H9 (cell line): ENCODE data around the gene USP4. TPM values are rescaled to one million over a fixed set of nuclear protein-coding genes. Genes with fewer than 3 reads are reported as not detected.
A peak's percentile ranks its signal among the peaks of the same experiment; 100 is the strongest.
"Not testable (repeated sequence)": the region's sequence is repeated elsewhere in the genome, so short reads cannot be mapped to it uniquely, and the experiment has no call there.

Source experiments
- DNase-seq: peaks from one replicate; pipeline ENCODE4 v3.0.0-alpha.2; 2017
- H2AFZ ChIP-seq: one replicate; pipeline ENCODE4 v1.6.1; 2013; ENCODE audit warnings: mild to moderate bottlenecking, low read length, control low read depth, moderate library complexity
- H2AK5ac ChIP-seq: 2 replicates; pipeline ENCODE4 v1.6.1; 2013; ENCODE audit warnings: low read length, control low read depth, mixed read lengths; ENCODE audit not compliant: insufficient read length
- H2BK120ac ChIP-seq: one replicate; pipeline ENCODE4 v1.6.1; 2013; ENCODE audit warnings: low read depth, mild to moderate bottlenecking, low read length, control low read depth, inconsistent platforms; ENCODE audit not compliant: poor library complexity, severe bottlenecking
- H2BK12ac ChIP-seq: 2 replicates; pipeline ENCODE4 v1.6.1; 2013; ENCODE audit warnings: low read length, control low read depth, mixed read lengths, low read depth; ENCODE audit not compliant: insufficient read length
- H2BK15ac ChIP-seq: 2 replicates; pipeline ENCODE4 v1.6.1; 2013; ENCODE audit warnings: low read depth, low read length, control low read depth
- H2BK20ac ChIP-seq: one replicate; pipeline ENCODE4 v1.6.1; 2013; ENCODE audit warnings: low read depth, mild to moderate bottlenecking, low read length, control low read depth, inconsistent platforms; ENCODE audit not compliant: poor library complexity, severe bottlenecking
- H2BK5ac ChIP-seq: 2 replicates; pipeline ENCODE4 v1.6.1; 2013; ENCODE audit warnings: low read length, control low read depth, mixed read lengths; ENCODE audit not compliant: insufficient read length
- H3K14ac ChIP-seq: 2 replicates; pipeline ENCODE4 v1.6.1; 2013; ENCODE audit warnings: low read length, control low read depth; ENCODE audit not compliant: insufficient read depth
- H3K18ac ChIP-seq: 2 replicates; pipeline ENCODE4 v1.6.1; 2013; ENCODE audit warnings: low read depth, mild to moderate bottlenecking, mixed read lengths, low read length, control low read depth; ENCODE audit not compliant: insufficient read length
- H3K23ac ChIP-seq: 2 replicates; pipeline ENCODE4 v1.6.1; 2013; ENCODE audit warnings: low read length, control low read depth, mixed read lengths, low read depth; ENCODE audit not compliant: insufficient read length
- H3K23me2 ChIP-seq: 2 replicates; pipeline ENCODE4 v1.6.1; 2013; ENCODE audit warnings: low read depth, mild to moderate bottlenecking, mixed read lengths, low read length, control low read depth; ENCODE audit not compliant: insufficient read length, poor library complexity, severe bottlenecking
- H3K27ac ChIP-seq: 2 replicates; pipeline ENCODE4 v1.5.1; 2013; ENCODE audit warnings: low read length, control low read depth, mixed read lengths, low read depth; ENCODE audit not compliant: insufficient read length
- H3K27me3 ChIP-seq: 2 replicates; pipeline ENCODE4 v1.6.1; 2013; ENCODE audit warnings: low read length, control low read depth, inconsistent platforms; ENCODE audit not compliant: insufficient read depth
- H3K4ac ChIP-seq: 2 replicates; pipeline ENCODE4 v1.6.1; 2013; ENCODE audit warnings: low read depth, mild to moderate bottlenecking, control low read depth, inconsistent platforms, low read length, moderate library complexity
- H3K4me1 ChIP-seq: 2 replicates; pipeline ENCODE4 v1.6.1; 2013; ENCODE audit warnings: low read length, control low read depth, inconsistent platforms; ENCODE audit not compliant: insufficient read depth
- H3K4me2 ChIP-seq: 2 replicates; pipeline ENCODE4 v1.6.1; 2013; ENCODE audit warnings: low read length, control low read depth, mixed read lengths; ENCODE audit not compliant: insufficient read length, insufficient read depth
- H3K56ac ChIP-seq: 2 replicates; pipeline ENCODE4 v1.6.1; 2013; ENCODE audit warnings: low read depth, mild to moderate bottlenecking, mixed read lengths, low read length, control low read depth; ENCODE audit not compliant: insufficient read length
- H3K79me1 ChIP-seq: 2 replicates; pipeline ENCODE4 v1.6.1; 2013; ENCODE audit warnings: low read depth, mild to moderate bottlenecking, moderate library complexity, low read length, control low read depth, inconsistent platforms; ENCODE audit not compliant: insufficient read depth, poor library complexity, severe bottlenecking
- H3K79me2 ChIP-seq: 2 replicates; pipeline ENCODE4 v1.6.1; 2013; ENCODE audit warnings: low read length, control low read depth, inconsistent platforms; ENCODE audit not compliant: insufficient read depth
- H3K9ac ChIP-seq: 2 replicates; pipeline ENCODE4 v1.6.1; 2013; ENCODE audit warnings: low read length, control low read depth, mixed read lengths; ENCODE audit not compliant: insufficient read length; ENCODE audit errors: extremely low read depth
- H3K9me3 ChIP-seq: one replicate; pipeline ENCODE4 v1.6.1; 2013; ENCODE audit warnings: low read depth, low read length, inconsistent platforms; ENCODE audit not compliant: control insufficient read depth
- H3T11ph ChIP-seq: one replicate; pipeline ENCODE4 v1.6.1; 2013; ENCODE audit warnings: mild to moderate bottlenecking, low read length, control low read depth, inconsistent platforms
- H4K20me1 ChIP-seq: one replicate; pipeline ENCODE4 v1.6.1; 2013; ENCODE audit not compliant: control insufficient read depth, insufficient read length, insufficient read depth
- H4K5ac ChIP-seq: 2 replicates; pipeline ENCODE4 v1.6.1; 2013; ENCODE audit warnings: low read depth, mild to moderate bottlenecking, mixed read lengths, low read length, control low read depth; ENCODE audit not compliant: insufficient read length
- H4K8ac ChIP-seq: replicated peaks from 2 replicates; pipeline ENCODE4 v1.6.1; 2013; ENCODE audit warnings: low read length, control low read depth, mixed read lengths, low read depth; ENCODE audit not compliant: insufficient read length
- H4K91ac ChIP-seq: 2 replicates; pipeline ENCODE4 v1.6.1; 2013; ENCODE audit warnings: low read depth, mild to moderate bottlenecking, moderate library complexity, mixed read lengths, low read length, control low read depth; ENCODE audit not compliant: insufficient read length
- H3K27ac Mint-ChIP-seq, 3 experiments: 2 replicates in 2 of 3; 3 replicates in 1 of 3; pipeline ENCODE4 v1.8.0; 2020 to 2021; ENCODE audit warnings: mixed read lengths in 3 of 3, mild to moderate bottlenecking in 1 of 3, moderate library complexity in 1 of 3
- H3K27me3 Mint-ChIP-seq: 2 replicates; pipeline ENCODE4 v1.8.0; 2021; ENCODE audit warnings: low read depth, mild to moderate bottlenecking, moderate library complexity, mixed read lengths
- H3K36me3 Mint-ChIP-seq, 3 experiments: 2 replicates in 2 of 3; 3 replicates in 1 of 3; pipeline ENCODE4 v1.8.0; 2020 to 2021; ENCODE audit warnings: low read depth in 3 of 3, mixed read lengths in 3 of 3; ENCODE audit not compliant: insufficient read depth in 1 of 3
- H3K4me1 Mint-ChIP-seq, 2 experiments: 2 replicates each; pipeline ENCODE4 v1.8.0; 2020; ENCODE audit warnings: mixed read lengths in 2 of 2
- H3K4me3 Mint-ChIP-seq, 2 experiments: 2 replicates in 1 of 2; 3 replicates in 1 of 2; pipeline ENCODE4 v1.8.0; 2020 to 2021; ENCODE audit warnings: mild to moderate bottlenecking in 2 of 2, mixed read lengths in 2 of 2, moderate library complexity in 1 of 2
- H3K9me3 Mint-ChIP-seq, 2 experiments: 2 replicates in 1 of 2; 3 replicates in 1 of 2; pipeline ENCODE4 v1.8.0; 2020; ENCODE audit warnings: mild to moderate bottlenecking in 2 of 2, mixed read lengths in 2 of 2, moderate library complexity in 1 of 2
- CTCF ChIP-seq: fragments of 200-600 bp; sonication (generic); conservative IDR thresholded peaks from 3 replicates; pipeline ENCODE4 v1.8.0; 2021; ENCODE audit warnings: antibody characterized with exemption, mild to moderate bottlenecking
- WGBS: extraction: QIAGEN DNeasy Blood & Tissue Kit; methylation state at CpG from one replicate; pipeline ENCODE4 v1.1.7; 2013; ENCODE audit warnings: missing lambda C conversion rate, low lambda C conversion rate, mixed read lengths; ENCODE audit not compliant: insufficient read length; ENCODE audit errors: extremely low coverage; 5-methylcytosine and 5-hydroxymethylcytosine counted together
- total RNA-seq: library from RNA; stranded (reverse); gene quantifications from 2 replicates; pipeline ENCODE4 v1.2.1, GENCODE V29; 2021

Gene USP4
- total RNA-seq, 1 experiment from 2014 or later = 36.1 TPM

- Histone ChIP-seq H3K79me1 (no peaks in the 10 kb centered on the region), H2AFZ (no peak overlapping the region), H3K27ac (no peak overlapping the region), H3K23me2 (no peaks in the 10 kb centered on the region), H2AK5ac (no peak overlapping the region), H2BK120ac (no peak overlapping the region), H3K9me3 (no peaks in the 10 kb centered on the region), H3K27me3 (no peaks in the 10 kb centered on the region), H3K14ac (no peak overlapping the region), H3K4me2 (no peak overlapping the region), H2BK5ac (no peak overlapping the region), H3K23ac (no peak overlapping the region), H2BK15ac (no peak overlapping the region), H3K79me2 (no peaks in the 10 kb centered on the region), H4K5ac (no peak overlapping the region), H4K20me1 (no peaks in the 10 kb centered on the region), H2BK12ac (no peak overlapping the region), H3K18ac (no peak overlapping the region), H3K4ac (no peak overlapping the region), H4K8ac (no peak overlapping the region), H3T11ph (no peak overlapping the region), H3K4me1 (no peaks in the 10 kb centered on the region), H4K91ac (no peak overlapping the region), H2BK20ac (no peak overlapping the region), H3K9ac (no peak overlapping the region), H3K56ac (no peak overlapping the region)
- Mint-ChIP-seq H3K36me3 (peaks cover 23 to 81% (median 56%) of the 10 kb centered on the region in 3 experiments; a peak in 6 of 7 replicates), H3K27ac (peak overlapping the region in 1 of 3 experiments; percentile 37; a peak in 2 of 7 replicates), H3K4me1 (no peaks in the 10 kb centered on the region), H3K27me3 (no peaks in the 10 kb centered on the region), H3K4me3 (no peak overlapping the region), H3K9me3 (no peaks in the 10 kb centered on the region; a peak in 1 of 5 replicates)
- TF ChIP-seq CTCF = no peak
- DNase-seq = no peak
- no CpG with 5 or more reads among the region's 4 CpGs for WGBS
These were observed 10.7 kb downstream of the USP4 start for GRCh38 chr3:49329186-49329585.

- not testable (repeated sequence) for H2BK20ac ChIP-seq, H2BK5ac ChIP-seq, H3K4me1 Mint-ChIP-seq, H3K9me3 ChIP-seq, H2AFZ ChIP-seq, H4K91ac ChIP-seq, H3K27me3 Mint-ChIP-seq, H3K23ac ChIP-seq, H4K5ac ChIP-seq, H4K8ac ChIP-seq, H3K23me2 ChIP-seq, H3K27me3 ChIP-seq, H3K56ac ChIP-seq, H3K79me2 ChIP-seq, H3K9me3 Mint-ChIP-seq, H3K14ac ChIP-seq, H2BK15ac ChIP-seq, DNase-seq, H3K4me2 ChIP-seq, H2BK120ac ChIP-seq, H2BK12ac ChIP-seq, H3K79me1 ChIP-seq, H3K9ac ChIP-seq, H2AK5ac ChIP-seq, H3T11ph ChIP-seq, H3K4me3 Mint-ChIP-seq, H4K20me1 ChIP-seq, H3K27ac ChIP-seq, H3K18ac ChIP-seq, H3K4me1 ChIP-seq, H3K4ac ChIP-seq
- Mint-ChIP-seq H3K36me3 (peaks cover 24 to 81% (median 60%) of the 10 kb centered on the region in 3 experiments; a peak in 6 of 7 replicates), H3K27ac (peak overlapping the region in 2 of 3 experiments; percentile 32 to 90; a peak in 3 of 7 replicates)
- WGBS = no CpG with 5 or more reads among the region's 2 CpGs
These were observed 11.5 kb downstream of the USP4 start for GRCh38 chr3:49328350-49328749.
